ENCODE data around the gene TTLL6. TPM values are rescaled to one million over a fixed set of nuclear protein-coding genes. Genes with fewer than 3 reads are reported as not detected.
"Not testable (repeated sequence)": the region's sequence is repeated elsewhere in the genome, so short reads cannot be mapped to it uniquely, and the experiment has no call there.

Gene TTLL6
- total and polyA plus RNA-seq, 3 donors from 2014 or later: 18.5 to 70.9 (median 44.3) TPM

- intact Hi-C loops (cut with DNase I; ENCODE audit: low total_unique reads): no loop called here
- 25 to 33% methylated on average over 3 of the region's 3 CpGs for WGBS, 2 donors
- no peaks in the 10 kb centered on the region for H3K9me3 ChIP-seq
- no peak overlapping the region for H3K4me3 ChIP-seq
- peaks cover 19% of the 10 kb centered on the region for H3K4me1 ChIP-seq
- H3K36me3 ChIP-seq (ENCODE audit: low read depth, missing control alignments): no peaks in the 10 kb centered on the region
- peak overlapping the region; percentile 85 to 88 for H3K27ac ChIP-seq
- DNase-seq: peak; percentile 44
- TF ChIP-seq POLR2A (IDR thresholded peaks at IDR 0.05): no peak
- no peak for TF ChIP-seq CTCF (IDR thresholded peaks at IDR 0.05)
- H3K27me3 ChIP-seq: no peaks in the 10 kb centered on the region
Measured at GRCh38 chr17:48841395-48841831, 24.4 kb upstream of the TTLL6 start.

- Histone ChIP-seq H3K27me3 (no peaks in the 10 kb centered on the region), H3K4me1 (peaks cover 19% of the 10 kb centered on the region), H3K9me3 (no peaks in the 10 kb centered on the region), H3K27ac (peak overlapping the region; percentile 85 to 88), H3K36me3 (ENCODE audit: low read depth, missing control alignments) (no peaks in the 10 kb centered on the region), H3K4me3 (no peak overlapping the region)
- TF ChIP-seq POLR2A (IDR thresholded peaks at IDR 0.05) (no peak), CTCF (IDR thresholded peaks at IDR 0.05) (no peak)
- intact Hi-C loops (cut with DNase I; ENCODE audit: low total_unique reads): no loop called here
- no peak for DNase-seq
- WGBS, 2 donors: 29 to 45% methylated on average over 3 of the region's 3 CpGs
Measured at GRCh38 chr17:48840441-48840840, 23.4 kb upstream of the TTLL6 start.

DNA sequence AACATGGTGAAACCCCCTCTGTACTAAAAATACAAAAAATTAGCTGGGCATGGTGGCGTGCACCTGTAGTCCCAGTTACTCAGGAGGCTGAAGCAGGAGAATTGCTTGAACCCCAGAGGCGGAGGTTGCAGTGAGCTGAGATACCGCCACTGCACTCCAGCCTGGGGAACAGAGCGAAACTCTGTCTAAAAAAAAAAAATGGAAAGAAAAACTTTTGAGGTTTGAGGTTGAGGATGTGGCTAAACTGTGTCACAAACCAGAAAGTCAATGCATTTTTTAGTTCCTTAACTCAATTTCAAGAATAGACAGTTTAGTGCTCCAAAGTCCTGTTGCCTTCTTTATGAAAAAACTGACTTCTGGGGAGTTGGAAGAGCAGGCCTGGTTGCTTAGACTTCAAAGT lies 20.4 kb upstream of the TTLL6 start:
- H3K36me3 ChIP-seq (ENCODE audit: low read depth, missing control alignments); H3K9me3 ChIP-seq; H3K4me3 ChIP-seq; intact Hi-C loops (cut with DNase I; ENCODE audit: low total_unique reads); DNase-seq; H3K27me3 ChIP-seq: not testable (repeated sequence)
- WGBS, 2 donors: 82 to 84% methylated on average over 4 of the region's 4 CpGs
- Histone ChIP-seq H3K27ac (peak overlapping the region in 1 of 2 donors; percentile 64), H3K4me1 (peaks cover 18% of the 10 kb centered on the region)

- WGBS, 2 donors: 90 to 100% methylated on average over 2 of the region's 2 CpGs
- TF ChIP-seq POLR2A (IDR thresholded peaks at IDR 0.05): no peak
- TF ChIP-seq CTCF (IDR thresholded peaks at IDR 0.05): no peak
- intact Hi-C loops (cut with DNase I; ENCODE audit: low total_unique reads): no loop called here
- Histone ChIP-seq H3K4me3 (no peak overlapping the region), H3K27me3 (no peaks in the 10 kb centered on the region), H3K9me3 (no peaks in the 10 kb centered on the region), H3K36me3 (ENCODE audit: low read depth, missing control alignments) (no peaks in the 10 kb centered on the region), H3K27ac (no peak overlapping the region), H3K4me1 (peaks cover 24% of the 10 kb centered on the region)
- no peak for DNase-seq
Measured at GRCh38 chr17:48835971-48836370, 18.9 kb upstream of the TTLL6 start.

GRCh38 chr17:48834973-48835372 lies 17.9 kb upstream of the TTLL6 start:
- H3K27ac ChIP-seq: no peak overlapping the region
- H3K4me1 ChIP-seq: peaks cover 15% of the 10 kb centered on the region
- no peak for DNase-seq
- intact Hi-C loops (cut with DNase I; ENCODE audit: low total_unique reads): no loop called here
- TF ChIP-seq POLR2A (IDR thresholded peaks at IDR 0.05): no peak
- TF ChIP-seq CTCF (IDR thresholded peaks at IDR 0.05): no peak
- H3K9me3 ChIP-seq: no peaks in the 10 kb centered on the region
- no peaks in the 10 kb centered on the region for H3K27me3 ChIP-seq
- no peaks in the 10 kb centered on the region for H3K36me3 ChIP-seq (ENCODE audit: low read depth, missing control alignments)
- WGBS, 2 donors: 64 to 97% methylated on average over 2 of the region's 2 CpGs
- no peak overlapping the region for H3K4me3 ChIP-seq

All from testis (tissue), 3 donors.